Chondrocyte (in vitro differentiated cells): ENCODE measurements around the gene CBFA2T2. TPM values are rescaled to one million over a fixed set of nuclear protein-coding genes. Genes with fewer than 3 reads are reported as not detected.

Experiments used
- DNase-seq: peaks from one replicate; pipeline ENCODE4 v3.0.0; 2021; ENCODE audit warnings: mixed read lengths, low spot score
- H3K27ac Mint-ChIP-seq: one replicate; pipeline ENCODE4 v1.8.0; 2021; ENCODE audit warnings: mild to moderate bottlenecking, moderate library complexity, mixed read lengths; ENCODE audit not compliant: unreplicated experiment
- H3K27me3 Mint-ChIP-seq: 2 replicates; pipeline ENCODE4 v1.8.0; 2021; ENCODE audit warnings: low read depth, mixed read lengths
- H3K36me3 Mint-ChIP-seq: 2 replicates; pipeline ENCODE4 v1.8.0; 2021; ENCODE audit warnings: low read depth, mixed read lengths
- H3K4me1 Mint-ChIP-seq: 2 replicates; pipeline ENCODE4 v1.8.0; 2021; ENCODE audit warnings: low read depth, mild to moderate bottlenecking, mixed read lengths
- H3K4me3 Mint-ChIP-seq: one replicate; pipeline ENCODE4 v1.8.0; 2021; ENCODE audit warnings: mild to moderate bottlenecking, moderate library complexity, mixed read lengths; ENCODE audit not compliant: unreplicated experiment
- H3K9me3 Mint-ChIP-seq: 2 replicates; pipeline ENCODE4 v1.8.0; 2021; ENCODE audit warnings: low read depth, mixed read lengths
- total RNA-seq: library from RNA; stranded (reverse); gene quantifications from 3 replicates; pipeline ENCODE4 v1.2.1, GENCODE V29; 2021
- TF ChIP-seq, protein P1 (sequence below): fragments of 200-600 bp; sonication (generic); IDR thresholded peaks from 2 replicates; pipeline ENCODE4 v1.5.0; 2021; ENCODE audit warnings: antibody characterized with exemption, mild to moderate bottlenecking, moderate library complexity

The CBFA2T2 gene
- total RNA-seq, 1 donor from 2014 or later, result 23.5 TPM

- peaks cover 9% of the 10 kb centered on the region for H3K4me1 Mint-ChIP-seq
- H3K4me3 Mint-ChIP-seq, result no peak overlapping the region
- H3K36me3 Mint-ChIP-seq, result peaks cover under 1% of the 10 kb centered on the region
- no peaks in the 10 kb centered on the region for H3K27me3 Mint-ChIP-seq
- DNase-seq, result no peak
- H3K9me3 Mint-ChIP-seq, result no peaks in the 10 kb centered on the region
- H3K27ac Mint-ChIP-seq, result no peak overlapping the region
- TF ChIP-seq, protein P1, sequence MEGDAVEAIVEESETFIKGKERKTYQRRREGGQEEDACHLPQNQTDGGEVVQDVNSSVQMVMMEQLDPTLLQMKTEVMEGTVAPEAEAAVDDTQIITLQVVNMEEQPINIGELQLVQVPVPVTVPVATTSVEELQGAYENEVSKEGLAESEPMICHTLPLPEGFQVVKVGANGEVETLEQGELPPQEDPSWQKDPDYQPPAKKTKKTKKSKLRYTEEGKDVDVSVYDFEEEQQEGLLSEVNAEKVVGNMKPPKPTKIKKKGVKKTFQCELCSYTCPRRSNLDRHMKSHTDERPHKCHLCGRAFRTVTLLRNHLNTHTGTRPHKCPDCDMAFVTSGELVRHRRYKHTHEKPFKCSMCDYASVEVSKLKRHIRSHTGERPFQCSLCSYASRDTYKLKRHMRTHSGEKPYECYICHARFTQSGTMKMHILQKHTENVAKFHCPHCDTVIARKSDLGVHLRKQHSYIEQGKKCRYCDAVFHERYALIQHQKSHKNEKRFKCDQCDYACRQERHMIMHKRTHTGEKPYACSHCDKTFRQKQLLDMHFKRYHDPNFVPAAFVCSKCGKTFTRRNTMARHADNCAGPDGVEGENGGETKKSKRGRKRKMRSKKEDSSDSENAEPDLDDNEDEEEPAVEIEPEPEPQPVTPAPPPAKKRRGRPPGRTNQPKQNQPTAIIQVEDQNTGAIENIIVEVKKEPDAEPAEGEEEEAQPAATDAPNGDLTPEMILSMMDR, result no peak
Observed at GRCh38 chr20:33545763-33546162, 55.9 kb downstream of the CBFA2T2 start.

- Mint-ChIP-seq H3K36me3 (peaks cover 8% of the 10 kb centered on the region), H3K4me3 (no peak overlapping the region), H3K27me3 (no peaks in the 10 kb centered on the region), H3K27ac (no peak overlapping the region), H3K9me3 (no peaks in the 10 kb centered on the region), H3K4me1 (peaks cover 23% of the 10 kb centered on the region)
- no peak for DNase-seq
- TF ChIP-seq, protein P1, result no peak
Observed at GRCh38 chr20:33549229-33549999, 59.5 kb downstream of the CBFA2T2 start.

GRCh38 chr20:33551778-33552177 lies 61.9 kb downstream of the CBFA2T2 start:
- peaks cover 31% of the 10 kb centered on the region for H3K4me1 Mint-ChIP-seq
- TF ChIP-seq, protein P1, result no peak
- H3K9me3 Mint-ChIP-seq, result no peaks in the 10 kb centered on the region
- no peak overlapping the region for H3K27ac Mint-ChIP-seq
- H3K27me3 Mint-ChIP-seq, result no peaks in the 10 kb centered on the region
- no peak overlapping the region for H3K4me3 Mint-ChIP-seq
- no peak for DNase-seq
- H3K36me3 Mint-ChIP-seq, result peaks cover 8% of the 10 kb centered on the region

GRCh38 chr20:33552519-33552918 lies 62.6 kb downstream of the CBFA2T2 start:
- TF ChIP-seq, protein P1, result no peak
- no peak for DNase-seq
- peak overlapping the region; percentile 5 for H3K27ac Mint-ChIP-seq
- H3K27me3 Mint-ChIP-seq, result no peaks in the 10 kb centered on the region
- peaks cover 8% of the 10 kb centered on the region for H3K36me3 Mint-ChIP-seq
- peaks cover 31% of the 10 kb centered on the region for H3K4me1 Mint-ChIP-seq
- H3K4me3 Mint-ChIP-seq, result no peak overlapping the region
- H3K9me3 Mint-ChIP-seq, result no peaks in the 10 kb centered on the region

GRCh38 chr20:33553516-33553915 lies 63.6 kb downstream of the CBFA2T2 start:
- Mint-ChIP-seq H3K27ac (no peak overlapping the region), H3K4me1 (peaks cover 31% of the 10 kb centered on the region), H3K4me3 (no peak overlapping the region), H3K27me3 (no peaks in the 10 kb centered on the region), H3K36me3 (peaks cover 10% of the 10 kb centered on the region), H3K9me3 (no peaks in the 10 kb centered on the region)
- TF ChIP-seq, protein P1, result no peak
- DNase-seq, result no peak
